CD4-positive, alpha-beta T cell treated with Interleukin-4 for 1 hour (primary cell): ENCODE data around the gene FLNB.
"Not testable (repeated sequence)": the region's sequence is repeated elsewhere in the genome, so short reads cannot be mapped to it uniquely, and the experiment has no call there.

Source experiments
- DNase-seq, 2 donors: peaks; one replicate each; pipeline ENCODE4 v3.0.0-alpha.2; 2020 to 2022

The FLNB gene

DNA sequence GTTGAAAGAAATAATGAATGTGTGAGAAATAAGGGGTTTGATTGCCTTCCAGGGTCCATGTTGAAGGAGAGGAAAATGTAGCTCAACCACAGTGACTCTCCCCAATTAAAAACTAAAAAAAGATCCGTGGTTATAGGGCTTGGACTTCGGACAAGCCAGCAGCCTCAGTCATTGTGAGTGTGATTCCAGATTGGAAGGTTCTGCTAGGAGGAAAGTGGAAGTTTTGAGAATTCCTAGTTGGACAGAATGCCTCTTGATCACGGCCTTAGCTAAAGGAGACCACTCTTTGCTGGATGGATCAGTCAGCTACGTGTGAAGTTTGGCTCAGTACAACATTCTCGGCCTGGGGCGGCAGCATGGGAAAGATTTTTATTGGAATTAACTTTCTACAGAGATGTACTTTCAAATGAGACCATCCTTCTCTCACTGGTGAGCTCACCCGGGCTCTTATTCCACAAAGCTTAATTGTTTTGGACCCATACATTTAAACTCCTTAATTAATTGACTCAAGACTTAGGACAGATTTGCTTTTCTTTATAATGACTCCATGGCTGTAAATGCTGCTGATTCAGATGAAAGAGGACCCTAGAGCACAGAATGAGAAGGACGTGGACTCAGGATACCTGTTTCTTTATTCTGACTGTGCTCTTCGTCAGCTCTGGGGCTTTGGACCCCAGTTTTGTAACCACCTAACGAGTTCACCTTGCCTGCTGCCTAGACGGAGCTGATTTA is 27.5 kb downstream of the FLNB start:
- no peak for DNase-seq

DNA sequence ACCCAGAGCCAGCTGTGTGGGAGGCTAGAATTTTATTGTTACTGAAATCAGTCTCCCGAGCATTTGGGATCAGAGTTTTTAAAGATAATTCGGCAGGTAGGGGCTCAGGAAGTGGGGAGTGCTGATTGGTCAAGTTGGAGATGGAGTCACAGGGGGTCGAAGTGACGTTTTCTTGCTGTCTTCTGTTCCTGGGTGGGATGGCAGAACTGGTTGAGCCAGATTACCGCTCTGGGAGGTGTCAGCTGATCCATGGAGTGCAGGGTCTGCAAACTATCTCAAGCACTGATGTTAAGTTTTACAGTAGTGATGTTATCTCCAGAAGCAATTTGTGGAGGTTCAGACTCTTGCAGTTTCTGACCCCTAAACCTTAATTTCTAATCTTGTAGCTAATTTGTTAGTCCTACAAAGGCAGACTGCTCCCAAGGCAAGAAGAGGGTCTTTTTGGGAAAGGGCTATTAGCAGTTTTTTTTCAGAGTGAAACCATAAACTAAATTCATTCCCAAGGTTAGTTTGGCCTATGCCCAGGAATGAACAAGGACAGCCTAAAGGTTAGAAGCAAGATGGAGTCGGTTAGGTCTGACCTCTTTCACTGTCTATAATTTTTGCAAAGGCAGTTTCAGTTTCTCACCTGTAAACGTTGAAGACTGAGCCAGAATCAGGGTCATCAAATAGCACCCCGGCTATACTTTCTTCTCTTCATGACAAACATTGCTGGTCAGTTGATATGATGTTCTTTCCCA is 28.2 kb downstream of the FLNB start:
- DNase-seq = no peak

- DNase-seq = no peak
Observed at GRCh38 chr3:58037141-58037910, 29.1 kb downstream of the FLNB start.

DNA sequence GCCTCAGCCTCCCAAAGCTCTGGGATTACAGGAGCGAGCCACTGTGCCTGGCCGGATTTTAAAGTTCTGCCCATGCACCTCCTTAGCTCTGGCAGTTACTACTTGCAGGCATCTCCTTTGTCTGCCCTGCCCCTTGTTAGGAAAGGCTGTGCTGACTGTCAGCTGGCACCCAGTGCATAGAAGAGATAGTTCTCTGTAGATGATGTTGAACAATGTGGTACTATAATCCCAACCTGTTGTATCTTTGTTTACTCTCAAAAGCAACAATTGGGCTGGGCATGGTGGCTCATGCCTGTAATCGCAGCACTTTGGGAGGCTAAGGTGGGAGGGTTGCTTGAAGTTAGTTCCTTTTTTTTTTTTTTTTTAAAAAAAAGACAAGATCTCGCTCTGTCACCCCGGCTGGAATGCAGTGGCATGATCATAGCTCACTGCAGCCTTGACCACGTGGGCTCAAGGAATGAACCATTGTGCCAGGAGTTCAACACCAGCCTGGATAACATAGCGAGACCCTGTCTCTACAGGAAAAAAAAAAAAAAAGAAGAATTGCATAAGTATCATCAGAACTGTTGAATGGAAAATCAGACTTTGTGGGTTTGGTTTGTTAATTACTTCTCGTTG is 30.6 kb downstream of the FLNB start:
- DNase-seq = no peak

- DNase-seq = no peak
Observed at GRCh38 chr3:58039601-58040000, 31.4 kb downstream of the FLNB start.

- no peak for DNase-seq
Observed at GRCh38 chr3:58041182-58041825, 33.1 kb downstream of the FLNB start.

DNA sequence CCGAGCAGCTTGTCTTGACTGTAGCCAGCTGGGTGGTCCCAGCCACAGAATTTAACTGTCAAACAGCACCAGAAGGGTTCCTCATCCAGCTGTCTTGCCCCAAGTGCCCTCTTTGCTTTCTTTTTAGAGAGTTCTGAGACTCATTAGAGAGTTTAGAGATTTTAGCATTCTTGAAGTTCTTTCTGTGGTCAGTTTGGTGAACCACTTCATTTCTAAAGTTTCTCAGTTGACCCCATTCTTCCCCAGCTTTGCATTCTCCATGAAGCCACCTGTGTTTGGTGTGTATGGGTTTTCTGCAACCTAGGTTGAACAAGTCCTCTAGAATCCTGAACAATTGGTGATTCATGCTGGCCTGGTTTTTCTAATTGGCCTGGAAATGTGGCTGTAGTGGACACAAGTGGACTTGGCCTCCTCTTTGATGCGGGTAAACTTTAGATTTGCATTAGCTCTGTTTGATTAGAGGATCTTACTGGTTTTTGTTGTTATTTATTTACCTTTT is 33.7 kb downstream of the FLNB start:
- no peak for DNase-seq

DNA sequence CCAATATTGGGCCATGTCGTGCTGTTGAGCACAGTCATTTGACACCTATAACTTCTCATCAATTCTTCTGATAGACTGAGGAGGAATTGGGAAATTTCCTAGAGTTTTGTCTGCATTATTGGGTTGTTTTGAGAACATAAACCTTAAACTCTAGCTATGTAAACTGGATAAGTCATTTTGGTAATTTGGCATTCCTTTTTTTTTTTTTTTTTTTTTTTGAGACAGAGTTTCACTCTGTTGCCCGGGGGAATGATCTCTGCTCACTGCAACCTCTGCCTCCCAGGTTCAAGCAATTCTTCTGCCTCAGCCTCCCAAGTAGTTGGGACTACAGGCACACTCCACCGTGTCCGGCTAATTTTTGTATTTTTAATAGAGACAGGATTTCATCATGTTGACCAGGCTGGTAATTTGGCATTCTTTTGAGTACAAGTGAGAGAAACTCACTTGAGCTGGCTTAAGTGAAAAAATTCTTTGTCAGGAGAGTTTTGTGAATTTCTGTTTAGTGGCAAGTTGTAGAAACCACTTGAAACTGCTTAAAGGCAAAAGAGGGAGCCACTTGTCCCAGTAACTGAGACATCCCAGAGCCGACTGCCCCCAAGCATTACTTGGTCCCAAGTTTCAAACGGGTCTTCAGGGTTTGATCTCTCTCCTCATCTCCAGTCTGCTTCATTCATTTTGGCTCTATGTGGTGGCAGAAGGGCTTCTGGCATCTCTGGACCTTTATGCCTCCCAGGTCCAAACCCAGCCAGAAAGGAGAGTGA is 34.9 kb downstream of the FLNB start:
- no peak for DNase-seq

- DNase-seq = no peak
Observed at GRCh38 chr3:58043933-58044332, 35.7 kb downstream of the FLNB start.

DNA sequence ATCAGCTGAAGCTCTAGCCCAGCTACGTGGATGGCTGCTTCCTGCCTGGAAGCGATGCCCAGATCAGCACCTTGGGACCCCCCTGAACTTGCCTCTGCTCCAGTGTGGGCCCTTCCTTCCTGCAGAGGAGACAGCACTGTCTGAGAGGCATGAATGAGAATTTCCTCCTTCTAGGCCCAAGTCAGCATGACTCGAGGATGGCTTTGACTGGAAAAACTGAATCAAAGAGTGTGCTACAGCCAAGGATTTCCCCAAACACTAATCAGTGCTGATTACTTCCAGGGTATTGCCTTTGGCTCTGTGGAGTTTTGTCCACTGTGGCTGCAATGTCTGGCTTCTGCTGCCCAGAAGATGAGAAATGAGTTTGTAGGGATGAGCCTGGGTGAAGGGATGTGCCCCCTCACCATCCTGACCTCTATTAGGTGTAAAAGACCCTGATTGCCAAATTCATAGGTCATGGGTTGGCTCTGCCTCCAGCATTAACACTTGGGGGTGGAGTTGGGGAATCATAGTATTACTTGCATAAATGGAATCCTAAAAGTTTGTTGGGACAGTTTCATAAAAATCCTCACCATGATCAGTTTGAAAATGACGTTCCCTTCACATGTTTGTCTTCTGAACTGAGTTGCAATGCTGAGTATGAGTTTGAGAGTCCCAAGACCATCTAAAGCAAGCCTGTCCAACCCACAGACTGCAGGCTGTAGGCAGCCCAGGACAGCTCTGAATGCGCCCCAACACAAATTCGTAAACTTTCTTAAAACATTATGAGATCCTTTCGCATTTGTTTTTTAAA is 36.7 kb downstream of the FLNB start:
- no peak for DNase-seq

DNA sequence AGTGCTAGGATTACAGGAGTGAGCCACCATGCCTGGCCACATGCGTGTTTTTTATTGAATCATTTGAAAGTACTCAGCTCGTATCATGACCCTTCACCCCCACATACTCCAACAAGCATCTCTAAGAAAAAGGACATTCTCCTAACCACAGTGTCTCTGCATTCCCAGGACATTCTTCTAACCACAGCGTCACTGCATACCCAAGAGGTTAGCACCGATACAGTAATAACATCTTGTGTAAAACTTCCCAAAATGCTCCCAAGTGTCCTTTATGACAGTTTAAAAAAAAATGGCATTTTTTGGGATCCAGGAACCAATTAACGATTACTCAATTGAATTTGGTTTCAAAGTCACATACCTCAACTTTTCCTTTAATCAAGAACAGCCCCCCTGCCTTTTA is 39.6 kb downstream of the FLNB start:
- DNase-seq = no peak

GRCh38 chr3:58048301-58048700 is 40.1 kb downstream of the FLNB start:
- no peak for DNase-seq

DNA sequence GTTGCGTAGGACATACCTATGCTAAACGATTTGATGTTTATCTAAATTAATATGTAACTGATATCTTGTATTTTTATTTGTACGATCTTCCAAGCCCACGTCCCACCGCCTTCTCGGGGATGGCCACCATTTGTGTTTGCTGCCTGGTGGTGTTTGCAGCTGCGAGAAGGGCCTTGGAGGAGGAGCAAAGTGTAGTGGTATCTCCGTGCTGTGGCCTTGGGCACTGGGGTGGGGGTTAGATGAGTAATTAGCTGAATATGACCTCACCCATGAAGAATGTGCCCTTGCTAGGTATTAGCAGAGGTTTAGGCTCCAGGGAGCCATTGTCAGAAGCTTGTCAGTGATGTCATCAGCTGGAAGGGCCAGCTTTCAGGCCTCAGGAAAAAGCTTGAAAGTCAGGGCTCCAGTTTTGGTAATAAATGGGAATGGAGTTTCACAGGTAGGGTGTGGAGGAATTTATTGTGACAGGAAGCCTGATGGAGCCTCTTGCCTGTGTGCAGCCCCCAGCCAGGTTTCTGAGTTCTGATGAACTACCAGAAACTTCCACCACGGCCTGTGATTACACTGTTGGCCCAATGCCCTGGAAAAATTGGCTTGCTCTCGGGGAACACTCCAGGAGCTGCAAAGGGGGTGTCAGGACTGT is 41.0 kb downstream of the FLNB start:
- DNase-seq = no peak

DNA sequence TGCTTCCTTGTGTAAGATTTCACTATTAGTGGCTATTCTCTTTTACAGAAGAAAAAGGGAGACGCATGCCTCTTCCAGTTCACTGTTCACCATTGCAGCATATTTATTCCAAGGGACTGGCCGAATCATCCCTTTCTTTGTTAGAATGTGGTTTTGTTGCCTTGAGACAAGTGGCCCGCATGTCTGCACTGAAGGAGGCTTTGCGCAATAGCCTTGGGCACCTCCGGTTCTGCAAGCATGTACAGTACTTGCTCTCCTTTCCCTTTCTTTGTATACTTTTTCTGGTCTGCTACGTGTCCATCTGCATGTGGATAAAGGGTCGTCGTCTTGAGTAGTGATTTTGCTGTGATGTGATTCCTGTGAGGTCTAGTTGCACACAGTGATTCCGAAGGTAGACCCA is 43.0 kb downstream of the FLNB start:
- peak in 1 of 2 donors; percentile 38 for DNase-seq

GRCh38 chr3:58051658-58052261 is 43.5 kb downstream of the FLNB start:
- DNase-seq = not testable (repeated sequence)

- DNase-seq = peak in 1 of 2 donors; percentile 47
Observed at GRCh38 chr3:58052373-58053273, 44.4 kb downstream of the FLNB start.

DNA sequence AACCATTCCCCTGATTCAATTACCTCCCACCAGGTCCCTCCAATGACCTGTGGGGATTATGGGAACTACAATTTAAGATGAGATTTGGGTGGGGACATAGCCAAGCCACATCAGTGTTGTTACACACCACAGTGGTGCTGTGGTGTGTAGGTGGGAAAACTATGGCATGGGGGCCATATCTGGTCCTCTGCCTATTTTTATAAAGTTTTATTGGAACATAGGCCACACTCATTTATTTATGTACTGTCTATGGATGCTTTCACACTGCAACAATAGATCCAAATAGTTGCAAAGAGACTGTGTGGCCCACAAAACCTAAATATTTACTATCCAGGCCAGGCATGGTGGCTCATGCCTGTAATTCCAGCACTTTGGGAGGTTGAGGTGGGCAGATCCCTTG is 46.4 kb downstream of the FLNB start:
- no peak for DNase-seq

DNA sequence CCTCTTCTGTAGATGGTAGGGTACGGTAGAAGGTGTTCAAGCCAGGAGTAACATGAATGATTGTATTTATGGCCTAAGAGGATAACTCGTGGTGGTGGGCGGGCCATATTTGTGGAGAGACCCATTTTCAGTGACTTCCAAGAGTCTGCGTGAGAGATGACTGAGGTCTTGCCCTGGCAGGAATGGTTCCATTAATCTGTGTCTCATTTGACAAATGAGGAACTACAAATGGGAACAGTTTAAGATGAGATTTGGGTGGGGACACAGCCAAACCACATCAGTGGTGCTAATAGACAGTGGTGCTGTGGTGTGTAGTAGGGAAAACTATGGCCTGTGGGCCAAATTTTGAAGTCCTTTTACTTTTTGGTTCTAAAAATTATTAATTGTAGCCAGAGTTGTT is 47.1 kb downstream of the FLNB start:
- DNase-seq = no peak

- not testable (repeated sequence) for DNase-seq
Observed at GRCh38 chr3:58055891-58056290, 47.7 kb downstream of the FLNB start.
